GM12875 (cell line): ENCODE measurements around the gene MICAL3.
"Not testable (repeated sequence)": the region's sequence is repeated elsewhere in the genome, so short reads cannot be mapped to it uniquely, and the experiment has no call there.

ENCODE experiments used
- H3K4me3 ChIP-seq: one replicate; pipeline ENCODE4 v1.5.1; 2011; ENCODE audit warnings: low read depth, low read length, control low read depth
- CTCF ChIP-seq: IDR thresholded peaks from 2 replicates; pipeline ENCODE4 v1.5.1; 2011; ENCODE audit warnings: low read depth, mild to moderate bottlenecking, control low read depth, inconsistent platforms, low read length, moderate library complexity, borderline replicate concordance; ENCODE audit not compliant: insufficient read depth

The MICAL3 gene

GRCh38 chr22:17769013-17769715 lies 255.2 kb downstream of the MICAL3 start:
- no peak for TF ChIP-seq CTCF
- H3K4me3 ChIP-seq = no peak overlapping the region

- TF ChIP-seq CTCF = no peak
- no peak overlapping the region for H3K4me3 ChIP-seq
These were observed 256.9 kb downstream of the MICAL3 start for GRCh38 chr22:17767233-17768065.

- H3K4me3 ChIP-seq = not testable (repeated sequence)
These were observed 259.5 kb downstream of the MICAL3 start for GRCh38 chr22:17764852-17765251.

- no peak for TF ChIP-seq CTCF
- H3K4me3 ChIP-seq = no peak overlapping the region
These were observed 260.3 kb downstream of the MICAL3 start for GRCh38 chr22:17764036-17764435.

- H3K4me3 ChIP-seq = not testable (repeated sequence)
These were observed 260.9 kb downstream of the MICAL3 start for GRCh38 chr22:17763442-17763841.

- no peak overlapping the region for H3K4me3 ChIP-seq
- TF ChIP-seq CTCF = no peak
These were observed 263.2 kb downstream of the MICAL3 start for GRCh38 chr22:17761138-17761488.

- TF ChIP-seq CTCF = 0 out of 2 replicates have a peak, but pooled peaks have one; percentile 24
- no peak overlapping the region for H3K4me3 ChIP-seq
These were observed 270.0 kb downstream of the MICAL3 start for GRCh38 chr22:17754233-17754925.
